ENCODE results near the gene CELF2.

The CELF2 gene

DNA sequence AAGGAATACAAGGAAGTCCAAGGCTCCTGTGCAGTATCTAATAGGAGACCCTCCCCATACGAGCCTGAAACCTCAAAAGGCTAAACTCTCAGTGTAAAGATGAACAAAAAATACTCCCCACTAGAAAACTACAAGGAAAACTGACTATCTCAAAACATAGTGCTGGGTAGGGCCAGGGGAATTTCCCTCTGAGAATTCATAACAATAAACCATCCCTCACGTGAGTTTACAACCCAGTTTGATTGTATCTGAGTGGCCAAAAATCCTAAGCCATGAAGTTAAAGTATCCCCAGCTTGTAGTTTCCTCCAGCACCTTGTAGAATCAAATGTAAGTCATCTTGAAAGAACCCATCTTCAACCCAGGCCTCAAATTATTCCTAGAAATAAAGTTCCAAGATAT is 293.4 kb downstream of the CELF2 start:
- no peak for DNase-seq

DNA sequence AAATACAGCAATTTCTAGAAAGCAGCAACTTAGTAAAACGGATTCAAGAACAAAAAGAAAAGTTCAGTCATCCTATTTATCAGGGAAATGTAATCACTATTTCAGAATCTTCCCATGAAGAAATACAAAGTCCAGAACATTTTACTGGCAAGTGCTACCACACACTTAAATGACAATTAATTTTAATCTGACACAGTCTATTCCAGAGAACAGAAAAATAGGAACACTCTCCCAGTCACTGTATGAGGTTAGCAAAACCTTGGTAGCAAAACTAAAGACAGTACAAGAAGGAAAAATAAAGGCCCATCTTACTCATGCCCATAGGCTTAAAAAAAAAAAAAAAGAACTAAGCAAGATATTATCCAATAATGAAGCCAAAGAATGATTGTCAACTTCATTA is 295.8 kb downstream of the CELF2 start:
- DNase-seq: no peak

DNA sequence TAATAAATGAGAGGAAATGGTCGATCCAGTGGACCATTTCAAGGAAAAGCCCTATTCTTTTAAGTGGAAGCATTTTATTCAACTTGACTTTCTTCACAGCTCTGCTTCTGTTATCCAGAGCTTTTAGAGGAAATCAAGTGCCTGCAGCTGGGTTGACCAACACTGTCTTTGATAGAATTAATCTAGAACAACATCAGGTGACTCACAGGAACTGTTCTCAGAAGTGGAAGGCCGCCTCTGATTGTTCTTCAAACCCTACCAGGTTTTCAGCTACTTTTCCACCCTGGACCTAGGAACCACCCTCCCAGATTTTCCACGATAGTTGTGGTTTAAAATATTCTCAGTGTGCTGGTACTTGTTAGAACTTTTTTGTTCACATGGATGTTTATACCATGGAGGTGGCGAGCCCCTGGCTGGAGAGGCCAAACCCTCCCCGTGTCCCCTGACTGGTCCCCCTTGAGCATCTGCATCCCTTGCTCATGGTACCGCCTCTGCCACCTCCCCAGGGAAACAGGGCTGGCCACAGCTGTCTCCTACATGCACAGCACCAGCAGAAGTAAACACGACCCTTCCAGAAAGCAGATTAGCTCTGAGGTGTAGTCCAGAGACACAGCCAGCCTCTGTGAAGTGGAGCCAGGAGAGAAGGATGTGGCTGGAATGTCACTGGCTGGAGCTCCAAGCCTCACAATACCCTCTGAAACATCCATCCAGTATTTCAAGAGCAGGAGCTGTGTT is 300.4 kb downstream of the CELF2 start:
- DNase-seq: no peak

DNA sequence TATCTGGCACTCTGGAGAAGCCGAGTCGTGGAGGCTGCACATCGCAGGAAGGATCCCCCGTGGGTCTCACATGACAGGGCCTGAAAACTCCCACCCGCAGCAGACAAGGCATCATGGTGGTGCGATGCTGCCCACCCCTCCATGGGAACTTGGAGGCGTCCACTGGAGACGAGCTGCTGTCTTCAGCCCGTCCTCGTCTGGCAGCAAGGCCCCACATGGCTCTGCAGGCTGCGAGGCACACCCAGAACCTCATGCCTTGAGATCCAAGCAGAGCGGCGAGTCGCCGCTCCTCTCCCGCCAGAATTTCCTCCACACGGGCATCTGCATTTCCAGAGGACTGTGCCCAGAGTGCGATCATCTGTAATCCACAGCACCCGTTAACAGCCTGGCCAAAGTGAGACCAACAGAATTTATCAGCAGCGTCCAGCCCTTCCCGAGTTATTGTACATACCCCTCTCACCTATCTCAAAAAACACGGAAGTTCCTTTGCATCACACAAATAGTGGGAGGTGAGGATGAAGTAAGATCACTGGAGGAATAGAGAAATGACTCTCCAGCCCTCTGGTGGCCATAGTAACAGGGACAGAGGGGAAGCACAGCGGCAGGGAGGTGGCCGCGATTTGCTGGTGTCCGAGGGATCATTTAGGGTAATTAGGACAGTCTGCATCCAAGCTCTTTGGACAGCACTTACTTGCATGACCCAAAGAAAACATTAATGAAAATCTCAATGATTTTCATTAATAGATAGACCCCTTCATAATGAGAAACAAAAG is 301.3 kb downstream of the CELF2 start:
- DNase-seq: no peak

DNA sequence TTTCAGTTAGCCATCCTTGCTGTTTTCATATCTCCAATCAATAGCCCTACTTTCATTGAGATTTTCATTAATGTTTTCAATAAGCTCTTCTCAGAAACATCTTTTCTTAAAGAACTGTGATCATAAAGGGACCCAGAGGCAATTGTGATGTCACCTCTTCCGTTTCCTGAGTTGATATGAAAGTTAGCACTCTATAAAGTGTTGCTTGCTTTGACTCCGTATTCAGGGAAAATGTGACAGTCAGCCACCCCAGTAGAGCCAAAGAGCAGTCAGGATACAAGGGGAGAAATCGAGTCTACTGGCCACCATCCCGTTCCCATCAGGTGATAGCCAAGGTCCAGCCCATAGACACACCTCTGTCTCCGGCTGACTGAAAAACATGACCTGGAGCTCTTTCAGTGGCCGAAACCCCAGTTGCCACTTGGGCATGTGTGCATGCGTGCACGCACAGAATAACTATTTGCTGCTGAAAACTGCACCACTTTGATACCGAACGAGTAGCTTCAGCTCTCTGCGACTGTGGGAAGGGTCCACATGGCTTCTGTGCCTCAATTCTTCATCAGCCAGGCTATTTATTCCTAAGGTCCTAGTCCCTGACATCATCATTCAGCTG is 302.4 kb downstream of the CELF2 start:
- no peak for DNase-seq

DNA sequence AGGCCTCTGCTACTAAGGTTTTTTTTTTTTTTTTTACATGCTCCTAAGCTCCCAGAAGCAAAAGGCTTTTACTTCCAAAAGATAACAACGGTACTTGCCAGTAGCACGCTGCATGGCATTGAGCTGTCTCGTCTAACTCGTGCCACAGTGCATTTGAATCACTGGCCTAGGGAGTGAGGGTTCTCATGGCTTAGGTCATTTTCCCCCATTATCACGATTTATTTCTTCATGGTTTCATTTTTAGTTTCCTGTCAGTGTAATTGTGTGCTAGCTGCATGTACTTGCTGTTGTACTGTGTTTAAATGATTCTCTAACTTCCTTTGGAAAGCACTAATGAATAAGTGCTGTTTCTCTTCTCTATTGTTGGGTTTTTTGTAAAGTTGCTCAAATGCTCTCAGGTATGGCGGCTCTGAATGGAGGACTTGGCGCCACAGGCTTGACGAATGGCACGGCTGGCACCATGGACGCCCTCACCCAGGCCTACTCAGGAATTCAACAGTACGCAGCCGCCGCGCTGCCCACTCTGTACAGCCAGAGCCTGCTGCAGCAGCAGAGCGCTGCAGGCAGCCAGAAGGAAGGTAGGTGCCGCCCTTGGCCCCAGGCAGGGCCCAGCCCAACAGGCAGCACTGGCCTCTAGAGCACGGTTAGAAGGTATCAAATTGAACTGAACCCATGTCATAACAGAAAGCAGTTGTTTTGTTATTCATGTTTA is 303.3 kb downstream of the CELF2 start:
- no peak for DNase-seq

DNA sequence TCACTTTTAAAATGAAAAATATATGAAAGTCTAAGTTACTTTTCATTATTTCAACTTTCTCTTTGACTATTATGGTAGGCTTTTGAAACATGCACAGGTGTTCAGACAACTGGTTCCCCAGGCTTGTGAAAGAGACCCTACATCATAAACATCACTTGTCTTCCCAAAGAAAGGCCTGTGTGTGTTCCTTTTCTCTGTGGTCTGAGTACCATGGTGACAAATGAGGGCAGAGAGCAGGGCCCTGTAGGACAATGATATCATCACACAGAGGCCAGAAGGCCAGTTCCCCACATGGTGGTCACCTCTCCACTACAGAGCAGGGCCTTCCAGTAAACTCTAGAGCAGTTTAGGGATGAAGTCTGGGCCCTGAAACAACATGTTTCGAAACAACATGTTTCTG is 305.0 kb downstream of the CELF2 start:
- DNase-seq: no peak

DNA sequence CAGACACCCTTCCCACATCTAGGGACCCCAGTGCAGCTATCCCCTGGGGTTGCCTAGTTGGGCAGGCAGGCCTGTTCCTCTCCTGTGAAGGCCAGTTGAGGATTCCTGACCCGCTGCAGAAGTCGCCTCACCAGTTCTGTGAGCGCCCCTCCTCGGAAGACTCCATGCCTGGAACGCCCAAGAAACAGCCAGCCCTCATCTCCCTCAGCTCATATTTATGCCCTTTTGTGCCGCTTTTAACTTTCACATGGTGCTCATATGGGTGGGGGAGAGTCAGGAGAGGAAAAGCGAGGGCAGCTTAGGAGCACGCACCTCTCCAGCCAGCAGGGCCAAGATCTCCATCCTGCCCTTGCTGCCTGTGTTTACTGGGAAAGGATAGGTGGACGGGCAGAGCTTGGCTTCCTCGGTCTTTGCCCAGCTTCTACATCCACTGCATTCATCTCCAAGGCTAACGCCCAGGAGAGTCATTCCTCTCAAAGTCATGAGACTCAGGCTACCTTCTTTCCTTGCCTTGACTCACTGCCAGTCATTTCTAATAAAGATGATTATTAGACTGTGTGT is 307.2 kb downstream of the CELF2 start:
- no peak for DNase-seq

DNA sequence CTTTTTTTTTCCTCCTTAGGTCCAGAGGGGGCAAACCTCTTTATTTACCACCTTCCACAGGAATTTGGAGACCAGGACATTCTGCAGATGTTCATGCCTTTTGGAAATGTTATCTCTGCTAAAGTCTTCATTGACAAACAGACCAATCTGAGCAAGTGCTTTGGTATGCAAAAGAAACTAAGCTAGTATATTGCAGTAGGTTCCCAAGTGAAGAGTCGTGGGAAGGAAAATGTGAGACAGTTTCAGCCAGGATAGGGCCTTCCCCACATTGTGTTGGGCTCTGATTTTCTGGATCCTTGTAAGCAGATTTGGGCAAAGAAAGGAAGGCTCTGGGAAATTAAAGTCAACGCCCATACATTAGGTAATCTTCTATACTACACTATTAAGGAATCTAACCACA is 308.1 kb downstream of the CELF2 start:
- no peak for DNase-seq

DNA sequence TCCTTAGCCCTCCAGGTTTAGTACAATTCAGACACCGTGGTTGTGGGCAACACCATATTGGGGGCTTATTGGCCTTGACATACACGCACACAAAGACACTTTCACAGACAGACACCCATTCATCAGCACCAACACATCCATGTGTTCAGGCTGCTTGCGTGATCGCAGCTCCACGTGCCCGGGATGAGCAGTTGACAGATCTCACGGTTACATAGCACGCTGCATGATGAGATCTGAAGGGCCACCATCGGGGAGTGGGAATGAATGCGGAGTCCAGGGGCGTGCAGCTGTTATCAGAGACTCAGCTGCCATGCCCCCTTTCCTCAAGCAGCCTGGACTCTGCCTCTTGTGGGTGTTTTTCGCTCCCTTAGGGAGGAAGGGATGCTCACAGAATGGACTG is 308.6 kb downstream of the CELF2 start:
- no peak for DNase-seq

DNA sequence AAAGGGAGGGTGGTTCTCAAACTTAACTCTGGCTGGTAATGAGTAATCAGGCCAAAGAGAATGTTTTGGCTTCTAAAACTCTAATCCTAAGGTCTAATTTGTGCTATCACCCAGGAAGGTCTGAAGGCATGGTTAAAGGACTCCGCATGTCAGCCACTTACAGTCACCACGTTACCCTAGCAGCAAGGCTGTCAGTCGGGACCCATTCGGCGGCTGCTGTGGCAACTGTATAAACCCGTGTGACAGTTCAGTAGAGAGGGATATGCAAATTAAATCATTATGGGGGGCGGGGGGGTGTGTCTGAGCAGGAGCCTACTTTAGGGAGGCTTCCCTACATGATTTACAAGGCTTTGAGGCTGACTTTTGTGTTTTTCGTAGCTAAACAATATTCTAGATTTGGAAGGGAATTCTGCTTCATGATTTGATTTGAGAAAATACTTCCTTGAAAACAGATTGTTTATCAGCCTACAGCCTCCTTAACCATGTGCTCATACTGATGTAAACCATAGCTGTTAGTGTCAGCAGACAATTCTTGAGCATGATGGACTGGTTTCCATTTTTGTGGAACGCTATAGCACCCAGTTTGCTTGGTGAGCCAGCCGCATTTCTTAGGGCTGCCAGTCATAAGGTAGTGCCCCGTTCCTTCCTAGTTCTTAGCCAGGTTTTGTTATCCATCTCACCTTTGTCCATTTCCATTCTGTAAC is 309.4 kb downstream of the CELF2 start:
- DNase-seq: no peak

DNA sequence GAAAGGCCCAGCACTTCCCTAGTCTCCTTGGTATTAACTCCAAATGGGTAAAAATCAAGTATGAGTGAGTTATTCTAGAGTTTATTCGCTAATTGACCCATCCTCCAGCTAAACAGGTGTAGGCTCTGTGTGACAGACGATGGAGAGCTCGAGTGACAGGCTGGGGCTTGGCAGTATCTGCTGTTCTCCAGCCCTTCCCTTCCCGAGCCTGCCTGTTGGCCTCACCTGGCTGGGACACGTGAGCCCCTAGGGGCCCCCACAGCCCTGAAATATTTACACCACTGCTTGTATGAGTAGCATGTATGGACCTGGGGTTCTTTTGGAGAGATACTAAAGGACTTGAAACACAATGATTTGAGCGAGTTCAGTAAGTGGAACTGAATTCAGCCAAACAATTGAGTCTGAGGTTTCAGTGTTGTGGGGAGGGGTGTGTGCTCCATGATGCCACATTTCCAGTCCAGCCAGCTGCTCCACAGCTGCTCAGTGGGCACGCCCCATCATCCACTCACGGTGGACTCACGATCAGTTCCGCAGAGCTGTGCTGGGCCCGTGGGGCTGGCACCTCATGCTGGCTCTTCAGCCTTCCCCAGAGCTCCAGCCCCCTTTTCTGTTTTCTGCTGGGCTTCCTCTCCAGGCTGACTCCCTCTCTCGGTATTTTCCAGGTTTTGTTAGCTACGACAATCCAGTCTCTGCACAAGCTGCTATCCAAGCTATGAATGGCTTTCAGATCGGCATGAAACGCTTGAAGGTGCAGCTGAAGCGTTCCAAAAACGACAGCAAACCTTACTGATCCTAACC is 310.8 kb downstream of the CELF2 start:
- no peak for DNase-seq

DNA sequence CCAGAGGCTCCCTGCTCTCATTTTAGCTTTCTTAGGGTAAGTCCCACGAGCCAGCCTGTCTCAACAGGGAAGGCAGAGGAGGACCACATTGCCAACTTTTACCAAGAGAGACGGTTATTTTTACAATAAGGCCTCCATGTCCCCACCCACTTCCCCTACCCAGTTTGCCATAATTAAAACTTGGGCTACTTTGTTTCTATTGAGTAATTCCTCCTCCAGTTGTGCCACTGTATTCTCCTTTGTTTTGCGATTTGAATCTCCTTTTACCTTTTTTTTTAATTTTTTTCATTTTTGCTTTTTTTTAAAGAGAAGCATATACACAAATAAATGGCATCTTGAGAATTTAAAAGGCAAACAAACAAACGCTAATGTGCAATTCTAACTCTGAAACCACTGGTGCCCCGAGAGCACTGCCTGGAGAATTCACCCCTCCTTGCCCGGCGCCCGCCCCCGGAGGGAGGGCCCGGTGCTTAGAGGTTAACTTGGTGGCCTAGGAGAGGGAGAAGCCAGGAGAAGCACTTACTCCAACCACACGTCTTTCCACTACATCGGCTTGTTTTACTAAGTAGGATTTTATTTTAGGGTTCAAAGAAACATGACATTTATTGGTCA is 311.5 kb downstream of the CELF2 start:
- no peak for DNase-seq

DNA sequence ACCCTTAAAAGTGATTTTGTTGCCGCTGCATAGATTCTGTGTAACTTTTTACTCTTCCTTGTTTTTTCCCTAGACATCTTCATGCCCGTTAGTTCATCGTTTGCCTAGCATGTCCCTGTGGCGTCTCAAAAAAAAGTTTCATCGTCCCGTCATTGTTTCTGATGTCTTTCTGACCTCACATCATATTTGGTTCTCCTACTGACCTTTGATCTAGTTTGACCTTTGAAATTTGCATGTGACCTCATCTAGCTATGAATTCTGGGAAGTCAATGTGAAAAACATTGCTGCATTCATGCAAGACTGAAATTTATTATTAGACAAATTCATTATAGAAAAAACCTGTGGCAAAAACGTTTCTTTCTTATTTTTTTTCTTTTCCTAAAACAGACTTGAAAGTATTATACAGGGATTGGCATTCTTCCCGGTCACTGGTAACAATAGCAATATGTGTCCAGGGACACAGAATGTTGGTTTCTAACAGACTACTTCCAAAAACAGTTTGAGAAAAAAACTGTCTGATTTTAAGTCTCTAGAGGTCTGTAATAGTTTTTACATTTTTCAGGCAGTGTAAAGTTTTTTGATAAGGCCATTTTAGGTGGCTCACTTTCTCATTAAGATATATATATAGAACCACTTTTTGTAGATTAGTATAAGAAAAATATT is 312.8 kb downstream of the CELF2 start:
- DNase-seq: no peak

DNA sequence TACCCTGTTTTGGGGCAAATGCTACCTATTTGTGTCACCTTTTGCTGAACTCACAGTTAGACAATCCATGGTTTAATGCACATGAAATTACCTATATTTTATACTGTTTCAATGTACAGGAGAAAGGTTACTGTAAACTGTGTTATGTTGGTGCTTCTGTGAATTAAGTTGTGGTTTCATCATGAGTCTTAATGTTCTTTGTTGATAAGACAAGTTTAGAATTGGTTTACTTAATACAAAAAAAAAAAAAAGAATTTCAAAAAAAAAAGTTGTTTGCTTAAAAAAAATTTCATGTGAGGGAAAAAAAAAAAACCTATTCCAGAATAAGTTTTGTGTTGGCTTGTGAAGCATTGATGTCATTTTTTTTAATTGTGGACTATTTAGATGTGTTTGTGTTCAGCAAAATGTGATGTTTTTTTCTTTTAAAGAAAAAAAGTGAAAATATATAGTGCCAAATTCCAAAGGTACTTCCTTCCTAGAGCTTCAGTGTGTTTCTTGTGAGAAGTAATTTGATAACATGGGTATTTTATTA is 313.4 kb downstream of the CELF2 start:
- no peak for DNase-seq

DNA sequence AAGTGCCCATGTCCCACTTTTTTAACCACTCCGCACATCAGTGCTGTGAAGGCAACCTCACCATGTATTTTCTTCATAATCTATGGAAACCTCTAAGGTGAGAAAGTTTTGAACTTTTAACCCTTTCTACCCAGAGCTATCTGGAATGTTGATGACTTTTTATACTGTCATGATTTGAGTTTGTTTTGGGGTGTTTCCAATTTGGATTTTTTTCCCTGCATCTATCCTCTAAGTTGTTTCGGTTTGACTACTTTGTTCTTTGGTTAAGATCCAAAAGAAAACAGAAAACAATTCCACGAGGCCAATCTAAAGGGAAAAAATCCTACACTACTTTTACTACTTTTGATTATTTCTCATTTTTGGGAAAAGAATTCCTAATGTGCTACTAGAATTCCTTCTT is 314.1 kb downstream of the CELF2 start:
- DNase-seq: no peak

DNA sequence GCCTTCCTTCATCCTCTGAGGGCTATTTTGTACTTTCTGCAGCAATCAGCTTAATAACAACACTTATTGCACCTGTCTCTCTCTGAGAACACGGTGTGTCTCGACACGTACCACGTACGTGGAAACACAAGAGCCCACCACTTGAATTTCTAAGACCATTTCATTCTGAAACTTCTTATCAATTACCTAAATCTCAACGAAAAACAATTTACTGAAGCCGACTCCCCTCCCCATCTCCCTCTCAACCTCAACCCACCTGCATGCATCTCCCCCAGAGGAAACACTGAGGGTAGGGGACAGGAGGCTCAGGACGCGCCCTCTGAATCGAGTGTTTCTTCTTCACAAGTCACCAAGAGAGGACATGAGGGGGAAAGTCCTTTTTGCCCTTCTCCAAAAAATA is 315.2 kb downstream of the CELF2 start:
- DNase-seq: no peak

DNA sequence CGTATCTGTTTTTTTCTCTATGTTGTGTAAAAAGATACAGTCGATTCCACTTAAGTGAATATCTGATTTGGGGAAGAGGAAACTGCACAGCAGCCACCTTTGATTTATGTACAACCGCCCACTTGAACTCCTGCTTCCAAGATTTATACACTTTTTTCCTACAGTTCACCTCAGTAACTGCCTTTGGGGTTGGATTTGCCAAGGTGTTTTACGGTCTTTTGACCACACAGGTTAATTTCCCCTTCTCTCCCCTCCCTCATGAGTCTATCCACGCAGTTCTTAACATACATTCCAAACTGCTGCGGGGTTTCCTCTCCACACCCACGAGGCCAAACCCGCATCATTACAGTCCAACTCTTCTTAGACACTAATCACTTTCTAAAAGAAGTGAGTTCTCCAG is 316.8 kb downstream of the CELF2 start:
- no peak for DNase-seq

DNA sequence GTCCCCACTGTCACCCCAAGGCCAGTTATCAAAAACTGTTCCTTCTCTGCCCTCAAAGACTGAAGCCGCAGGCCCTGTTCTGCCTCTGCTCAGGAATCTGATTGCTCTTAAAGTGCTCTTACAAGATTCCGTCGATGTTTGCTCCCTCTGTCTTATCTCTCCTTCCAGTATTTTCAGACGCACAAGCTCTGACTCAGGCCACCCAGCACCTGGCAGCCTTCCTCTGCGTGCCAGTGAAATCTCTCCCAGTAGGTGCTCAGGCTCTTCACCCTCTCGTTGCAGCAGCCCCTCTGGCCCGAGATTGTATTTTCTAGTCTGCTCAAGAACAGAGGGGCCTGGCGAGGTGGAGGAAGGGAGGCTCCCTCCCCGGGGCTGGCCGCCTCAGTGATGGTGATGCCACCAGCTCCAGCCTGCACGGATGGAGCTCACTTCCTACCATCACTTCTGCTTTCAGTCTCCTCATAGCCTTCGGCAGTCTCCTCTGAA is 317.5 kb downstream of the CELF2 start:
- no peak for DNase-seq

DNA sequence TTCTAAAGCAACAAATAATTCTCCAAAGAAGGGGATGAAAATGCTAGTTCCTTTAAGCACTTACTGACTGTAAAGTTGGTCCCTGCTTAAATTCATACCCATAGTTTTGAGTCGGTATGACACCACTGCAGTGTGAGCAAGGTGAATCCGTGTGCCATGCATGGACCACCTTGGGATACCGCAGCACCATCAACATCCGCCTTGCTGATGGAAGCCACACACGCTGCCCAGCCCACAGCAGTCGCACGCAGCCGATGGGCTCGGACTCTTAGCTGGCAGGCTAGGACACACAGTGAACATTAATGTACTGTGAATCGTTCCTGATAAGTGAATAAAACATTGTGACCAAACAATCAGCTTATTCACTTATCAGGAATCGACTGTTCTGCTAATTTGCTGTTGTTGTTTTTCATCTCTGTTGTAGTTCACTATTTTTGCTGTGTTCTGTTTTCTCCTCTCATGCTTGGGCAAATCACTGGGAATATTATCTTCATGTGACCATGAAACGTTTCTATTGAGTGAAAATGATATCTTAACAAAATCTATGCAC is 318.3 kb downstream of the CELF2 start:
- DNase-seq: no peak

All from KG1 (cell line).